HG02588 (cell line): Measurements from ENCODE around the gene GPR37.

Experiments
- ATAC-seq: cut with Tn5 transposase; IDR thresholded peaks from one replicate; pipeline ENCODE4 v1.9.1; 2021; ENCODE audit warnings: mild to moderate bottlenecking, moderate library complexity; ENCODE audit not compliant: unreplicated experiment

The GPR37 gene

DNA sequence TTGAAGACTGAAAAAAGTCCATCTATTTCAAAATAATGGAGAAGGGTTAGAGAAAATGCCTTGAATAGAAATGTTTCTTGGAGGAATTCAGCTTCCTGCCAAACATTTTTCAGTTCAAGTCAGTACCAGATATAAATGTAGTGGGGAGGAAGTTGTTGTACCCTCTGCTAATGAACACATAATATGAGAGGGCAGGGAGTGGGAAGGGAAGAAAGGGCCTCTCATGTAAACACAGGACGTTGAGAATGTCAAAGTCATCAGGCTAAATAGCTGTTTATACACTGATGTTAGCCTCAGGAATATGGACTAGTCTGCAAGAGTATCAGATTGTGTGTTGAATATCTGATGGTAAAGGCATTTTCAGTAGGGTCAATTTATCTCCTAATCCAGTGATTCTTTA, 37.0 kb downstream of the GPR37 start:
- ATAC-seq = no peak

DNA sequence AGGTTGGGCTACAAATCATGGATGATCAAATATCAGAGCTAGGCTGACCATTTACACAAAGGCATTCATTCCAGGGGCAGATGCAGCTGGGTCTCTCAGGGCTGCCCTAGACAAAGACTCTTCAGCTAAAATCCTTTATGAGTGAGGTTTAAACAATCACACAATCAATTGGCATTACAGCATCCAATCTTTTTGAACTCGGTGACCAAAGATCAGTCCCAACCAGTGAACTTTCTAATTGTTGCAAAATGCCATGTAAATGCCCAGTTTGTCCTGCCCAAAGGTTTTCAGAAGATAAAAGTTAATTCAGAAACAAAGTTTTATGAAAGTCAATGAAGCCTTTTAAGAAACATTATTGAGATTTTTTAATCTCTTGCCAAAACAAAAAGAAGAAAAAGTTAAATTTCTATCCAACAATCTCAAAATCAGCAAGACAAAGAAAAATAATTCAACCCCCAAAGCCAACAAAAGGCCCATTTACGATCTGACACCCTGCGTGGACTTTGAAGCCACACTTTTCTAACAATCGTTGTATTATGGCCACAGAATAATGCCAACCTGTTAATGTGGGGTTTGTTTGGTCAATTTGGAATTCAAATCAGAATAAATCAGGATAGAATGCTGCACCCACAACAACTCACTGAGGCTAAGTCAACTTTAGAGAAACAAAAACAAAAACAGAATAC, 40.9 kb downstream of the GPR37 start:
- ATAC-seq = no peak

DNA sequence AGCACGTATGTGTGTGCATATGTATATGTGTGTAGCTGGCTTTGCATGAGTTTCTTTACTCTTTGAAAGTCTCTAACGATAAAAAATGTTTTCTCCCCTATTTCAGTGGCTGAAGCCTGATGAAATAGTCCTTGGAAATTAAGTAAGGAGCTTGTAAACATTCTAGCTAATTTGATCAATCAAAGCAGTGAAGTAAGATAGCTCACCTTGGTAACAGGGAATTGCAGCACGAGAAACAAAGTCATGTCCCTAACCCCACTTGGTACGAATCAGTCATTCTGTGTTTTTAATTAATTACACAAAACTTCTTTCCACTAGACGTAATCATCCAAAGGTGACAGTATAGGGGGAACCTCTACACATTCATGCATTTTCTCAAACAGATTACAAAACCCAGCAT, 41.5 kb downstream of the GPR37 start:
- no peak for ATAC-seq

DNA sequence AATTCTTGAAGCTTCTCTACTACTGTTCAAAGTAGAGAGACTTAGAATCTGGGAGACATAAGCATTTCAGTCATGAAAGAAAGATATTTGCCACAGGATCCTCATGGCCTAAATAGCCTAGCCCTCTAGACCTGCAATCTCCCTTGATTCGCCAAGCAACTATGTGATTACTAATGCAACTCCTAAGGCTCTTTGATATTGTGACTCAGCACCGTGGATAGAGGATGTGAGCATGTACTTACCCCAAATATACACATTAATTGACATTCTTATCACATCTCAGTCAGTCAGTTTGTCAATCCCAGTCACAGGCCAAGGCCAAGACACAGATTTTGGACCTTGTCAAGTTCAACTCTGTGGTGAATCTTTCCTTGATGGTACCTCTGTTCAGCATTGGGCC, 42.6 kb downstream of the GPR37 start:
- no peak for ATAC-seq

DNA sequence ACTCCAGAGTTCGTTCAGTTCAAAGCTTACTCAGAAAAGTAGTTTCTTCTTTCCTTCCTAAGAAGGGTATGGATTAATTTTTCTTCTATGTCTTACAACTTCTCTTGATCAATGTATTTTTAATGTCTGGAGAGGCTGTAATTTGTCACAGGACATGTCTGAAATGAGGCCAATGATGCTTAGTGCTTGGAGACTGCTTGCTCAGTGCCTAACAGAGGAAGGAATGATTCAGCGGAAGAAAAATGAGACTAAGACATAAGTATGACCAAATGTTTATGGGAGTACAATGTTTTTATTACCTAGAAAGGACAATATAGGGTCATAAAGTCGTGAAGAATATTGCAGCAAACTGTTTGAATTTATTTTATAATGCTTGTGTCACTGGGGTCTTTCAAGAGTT, 43.3 kb downstream of the GPR37 start:
- no peak for ATAC-seq

DNA sequence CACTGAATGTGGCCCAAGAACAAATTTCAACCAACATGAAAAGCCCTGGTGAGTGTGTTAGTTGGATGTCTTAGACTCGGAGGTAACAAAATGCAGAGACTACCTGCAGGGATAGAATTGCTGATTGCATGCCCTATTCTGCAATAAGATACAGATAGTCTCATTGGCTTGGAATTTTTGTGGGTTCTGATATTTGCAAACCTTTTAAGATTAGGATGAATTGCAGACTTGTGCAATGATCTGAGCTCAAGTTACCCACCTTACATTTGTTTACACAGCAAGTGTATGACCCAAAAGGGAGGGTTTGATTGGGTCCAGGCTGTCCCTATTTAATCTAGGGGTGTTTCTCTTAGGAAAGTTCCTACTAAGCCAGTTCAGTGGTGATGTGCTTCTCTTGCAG, 45.4 kb downstream of the GPR37 start:
- ATAC-seq = no peak

DNA sequence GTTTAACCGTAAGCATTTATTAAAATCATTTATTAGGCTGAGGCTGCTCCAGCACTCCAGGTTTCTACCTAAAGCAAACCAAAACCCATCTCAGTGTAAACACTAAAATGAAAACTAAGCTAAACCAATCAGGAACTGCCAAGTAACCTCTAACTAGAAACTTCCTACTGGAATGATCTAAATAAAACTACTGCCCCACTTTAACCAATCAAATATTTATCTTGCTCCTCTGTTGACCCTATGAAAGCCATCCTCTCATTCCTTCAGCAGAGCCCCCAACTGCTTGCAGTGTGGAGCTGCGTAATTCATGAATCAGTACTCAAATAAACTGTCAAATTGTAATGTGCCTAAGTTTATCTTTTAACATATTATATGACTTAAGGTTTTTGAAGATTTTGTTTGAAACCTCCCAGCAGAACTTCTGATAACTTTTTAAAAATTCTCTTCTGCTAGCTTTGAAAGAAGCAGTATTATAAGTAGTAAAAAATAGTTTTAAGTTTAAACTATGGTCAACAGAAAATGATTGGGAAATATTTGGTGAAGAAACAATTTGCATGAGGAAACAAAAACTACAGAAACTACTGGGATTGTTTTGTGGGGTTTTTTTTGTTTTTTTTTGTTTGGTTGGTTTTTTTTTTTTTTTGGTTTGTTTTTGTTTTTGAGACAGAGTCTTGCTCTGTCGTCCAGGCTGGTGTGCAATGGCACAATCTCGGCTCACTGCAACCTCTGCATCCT, 47.4 kb downstream of the GPR37 start:
- ATAC-seq = no peak

DNA sequence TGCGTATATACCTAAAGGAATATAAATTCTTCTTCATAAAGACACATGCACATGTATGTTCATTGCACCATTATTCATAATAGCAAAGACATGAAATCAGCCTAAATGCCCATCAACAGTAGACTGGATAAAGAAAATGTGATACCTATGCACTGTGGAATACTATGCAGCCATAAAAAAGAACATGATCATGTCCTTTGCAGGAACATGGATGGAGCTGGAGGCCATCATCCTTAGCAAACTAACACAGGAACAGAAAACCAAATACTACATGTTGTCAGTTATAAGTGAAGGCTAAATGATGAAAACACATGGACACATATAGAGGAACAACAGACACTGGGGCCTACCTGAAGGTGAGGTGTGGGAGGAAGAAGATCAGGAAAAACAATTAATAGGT, 48.7 kb downstream of the GPR37 start:
- no peak for ATAC-seq

DNA sequence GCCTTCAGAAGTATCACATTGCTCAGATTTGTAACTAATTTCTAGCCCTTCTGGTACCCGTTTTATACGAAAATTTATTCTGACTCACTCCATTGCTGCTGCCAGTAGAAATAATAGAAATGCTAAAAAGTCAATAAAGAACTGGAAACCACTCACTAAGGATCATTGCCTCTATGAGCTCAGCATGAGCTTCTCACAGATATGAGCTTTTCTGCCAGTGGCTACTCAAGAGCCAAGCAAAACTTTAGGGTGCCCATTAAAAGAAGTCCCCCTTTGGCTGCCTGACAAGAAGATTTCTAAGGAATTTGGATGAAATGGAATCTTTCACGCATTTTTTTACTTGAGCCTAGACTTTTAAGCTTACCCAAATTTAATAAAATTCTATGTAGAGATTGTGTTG, 52.5 kb downstream of the GPR37 start:
- no peak for ATAC-seq

DNA sequence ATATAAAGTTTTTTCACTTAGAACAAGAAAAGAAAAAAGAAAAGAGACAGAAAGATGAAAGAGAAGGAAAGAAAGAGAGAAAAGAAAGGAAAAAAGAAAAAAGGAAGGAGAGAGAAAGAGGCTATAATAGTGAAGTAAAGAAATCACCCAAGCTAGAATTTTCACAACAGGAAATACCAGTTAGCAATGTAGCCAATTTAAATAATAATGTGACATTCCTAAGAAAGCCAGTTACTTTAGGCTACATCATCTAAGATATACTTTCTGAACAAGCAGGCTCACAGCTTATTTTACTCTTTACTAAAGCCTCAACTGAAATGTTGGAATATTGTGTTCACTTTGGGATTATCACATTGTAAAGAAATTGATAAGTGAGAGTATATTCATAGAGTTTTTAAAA, 53.6 kb downstream of the GPR37 start:
- no peak for ATAC-seq

DNA sequence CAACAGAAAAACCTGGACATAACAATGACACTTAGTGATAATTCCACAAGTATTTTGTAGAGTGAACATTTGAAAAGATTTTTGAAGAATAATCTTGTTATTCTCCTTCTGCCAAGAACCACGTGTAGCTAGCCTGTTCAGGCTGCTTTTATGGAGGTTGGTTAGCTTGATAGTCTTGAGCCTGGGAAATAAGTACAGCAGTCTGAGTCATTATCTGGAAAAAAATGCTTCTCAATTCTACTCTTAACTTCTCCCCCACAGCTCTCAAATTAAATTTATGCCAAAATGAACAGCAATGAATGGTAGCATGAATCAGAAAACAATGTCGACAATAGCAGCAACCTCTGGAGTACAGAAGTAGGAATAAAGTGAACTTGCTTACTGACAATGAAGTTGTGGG, 63.2 kb downstream of the GPR37 start:
- ATAC-seq = no peak

DNA sequence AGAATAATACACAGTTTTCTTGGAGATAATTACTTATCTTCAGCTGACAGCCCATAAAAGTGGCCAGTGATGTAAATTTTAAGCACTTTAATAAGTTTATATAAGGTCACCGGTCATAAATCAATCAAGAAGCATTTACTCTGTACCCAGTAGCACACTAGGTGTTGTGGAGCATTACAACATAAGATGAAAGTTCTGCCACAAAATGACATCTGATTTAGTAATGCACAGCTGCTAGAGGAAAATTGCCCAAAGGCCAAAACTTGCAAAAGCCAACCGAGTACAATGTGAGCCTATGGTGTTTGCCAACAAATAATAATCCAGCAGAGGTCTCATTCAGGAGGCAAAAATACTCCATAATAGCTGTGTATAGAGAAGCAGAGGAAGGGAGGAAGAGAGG, 63.6 kb downstream of the GPR37 start:
- ATAC-seq = no peak

DNA sequence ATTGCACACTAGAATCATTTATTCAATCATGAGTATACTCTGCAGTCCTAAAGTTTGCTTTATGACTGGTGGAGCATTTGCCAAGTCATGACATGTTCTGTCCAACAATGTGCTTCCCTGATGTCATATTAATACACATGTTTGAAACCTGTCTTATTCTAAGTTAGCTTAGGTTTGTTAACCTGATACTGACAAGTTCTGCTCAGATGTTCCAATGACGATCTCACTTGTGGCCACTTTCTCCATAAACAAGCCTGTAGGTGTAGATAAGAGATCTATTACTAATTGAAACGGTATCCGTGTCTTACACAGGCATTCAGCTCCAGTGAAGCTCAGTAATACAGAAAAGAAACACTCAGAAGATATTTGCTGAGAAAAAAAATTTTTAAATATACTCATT, 64.9 kb downstream of the GPR37 start:
- no peak for ATAC-seq

DNA sequence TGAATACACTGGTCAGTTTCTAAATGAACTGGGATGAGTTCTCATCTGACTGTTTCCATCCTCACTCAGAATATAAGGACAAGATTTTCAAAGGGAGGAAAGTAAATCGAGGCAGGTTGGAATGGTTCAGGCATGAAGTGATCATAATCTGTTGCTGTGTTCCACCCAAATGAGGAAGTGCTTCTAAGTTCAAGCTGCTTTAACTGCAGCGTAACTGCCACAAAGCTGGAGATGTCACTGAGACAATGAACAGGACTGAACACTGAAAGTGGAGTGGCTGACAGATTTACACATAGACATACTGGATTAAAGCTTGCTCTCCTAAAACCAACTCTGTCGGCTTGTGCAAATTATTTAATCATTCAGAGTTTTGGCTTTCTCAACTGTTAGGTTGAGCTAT, 66.6 kb downstream of the GPR37 start:
- ATAC-seq = no peak

DNA sequence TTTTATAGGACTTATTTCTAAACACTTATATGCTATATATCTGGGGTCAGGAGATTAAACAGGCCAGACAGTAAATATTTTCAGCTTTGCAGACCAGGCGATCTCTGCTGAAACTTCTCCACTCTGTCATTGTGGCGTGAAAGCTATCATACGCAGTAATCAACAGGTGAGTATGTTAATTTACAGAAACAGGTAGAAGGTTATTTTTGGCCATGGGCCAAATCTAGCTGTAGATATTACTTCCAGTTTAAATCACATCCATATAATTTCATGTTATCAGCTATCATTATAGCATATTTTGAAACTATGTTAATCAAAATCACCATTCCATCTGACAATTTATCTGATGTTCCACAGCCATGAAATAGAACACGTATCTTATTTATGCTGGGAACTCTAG, 67.8 kb downstream of the GPR37 start:
- ATAC-seq = no peak
